ENCODE measurements around the gene PIP5K1B.

GRCh38 chr9:68876681-68877080 is 171.6 kb downstream of the PIP5K1B start:
- TF ChIP-seq, protein P1, sequence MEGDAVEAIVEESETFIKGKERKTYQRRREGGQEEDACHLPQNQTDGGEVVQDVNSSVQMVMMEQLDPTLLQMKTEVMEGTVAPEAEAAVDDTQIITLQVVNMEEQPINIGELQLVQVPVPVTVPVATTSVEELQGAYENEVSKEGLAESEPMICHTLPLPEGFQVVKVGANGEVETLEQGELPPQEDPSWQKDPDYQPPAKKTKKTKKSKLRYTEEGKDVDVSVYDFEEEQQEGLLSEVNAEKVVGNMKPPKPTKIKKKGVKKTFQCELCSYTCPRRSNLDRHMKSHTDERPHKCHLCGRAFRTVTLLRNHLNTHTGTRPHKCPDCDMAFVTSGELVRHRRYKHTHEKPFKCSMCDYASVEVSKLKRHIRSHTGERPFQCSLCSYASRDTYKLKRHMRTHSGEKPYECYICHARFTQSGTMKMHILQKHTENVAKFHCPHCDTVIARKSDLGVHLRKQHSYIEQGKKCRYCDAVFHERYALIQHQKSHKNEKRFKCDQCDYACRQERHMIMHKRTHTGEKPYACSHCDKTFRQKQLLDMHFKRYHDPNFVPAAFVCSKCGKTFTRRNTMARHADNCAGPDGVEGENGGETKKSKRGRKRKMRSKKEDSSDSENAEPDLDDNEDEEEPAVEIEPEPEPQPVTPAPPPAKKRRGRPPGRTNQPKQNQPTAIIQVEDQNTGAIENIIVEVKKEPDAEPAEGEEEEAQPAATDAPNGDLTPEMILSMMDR (IDR thresholded peaks at IDR 0.05; ENCODE audit: poor library complexity) = no peak
- TF ChIP-seq EZH2 (IDR thresholded peaks at IDR 0.05; ENCODE audit: borderline replicate concordance) = no peak

Data from hepatocyte (in vitro differentiated cells).